Thyroid gland (tissue), 4 donors: ENCODE data around the gene TUBAL3. TPM values are rescaled to one million over a fixed set of nuclear protein-coding genes. Genes with fewer than 3 reads are reported as not detected.
"Not testable (repeated sequence)": the region's sequence is repeated elsewhere in the genome, so short reads cannot be mapped to it uniquely, and the experiment has no call there.

Source experiments
- DNase-seq, 2 donors: peaks; one replicate each; pipeline ENCODE4 v3.0.0-alpha.2; 2019
- H3K27ac ChIP-seq, 3 donors: fragments of 200-600 bp; sonication (generic); 1 replicate in 2 of 3; 2 replicates in 1 of 3; pipeline ENCODE4 v1.5.1; 2016 to 2019; ENCODE audit warnings: mild to moderate bottlenecking in 1 of 3, moderate library complexity in 1 of 3
- H3K27me3 ChIP-seq: fragments of 200-600 bp; sonication (generic); one replicate; pipeline ENCODE4 v1.5.1; 2019
- H3K36me3 ChIP-seq, 2 donors: fragments of 200-600 bp; sonication (generic); one replicate each; pipeline ENCODE4 v1.5.1; 2016 to 2019
- H3K4me1 ChIP-seq, 2 donors: fragments of 200-600 bp; sonication (generic); one replicate each; pipeline ENCODE4 v1.5.1; 2017 to 2019
- H3K4me3 ChIP-seq, 3 donors: fragments of 200-600 bp; sonication (generic); replicated peaks in 1 of 3; 1 replicate in 2 of 3; 2 replicates in 1 of 3; pipeline ENCODE4 v1.5.1; 2016; ENCODE audit warnings: mild to moderate bottlenecking in 1 of 3
- H3K9me3 ChIP-seq: fragments of 200-600 bp; sonication (generic); one replicate; pipeline ENCODE4 v1.5.1; 2017
- POLR2A ChIP-seq, 2 donors: fragments of 450-650 bp; IDR thresholded peaks; one replicate each; pipeline ENCODE4 v1.6.1; 2017; ENCODE audit warnings: antibody characterized with exemption in 2 of 2, mild to moderate bottlenecking in 2 of 2, moderate library complexity in 1 of 2
- WGBS, 2 donors: methylation state at CpG; one replicate each; pipeline ENCODE4 v1.1.5; 2017; 5-methylcytosine and 5-hydroxymethylcytosine counted together
- intact Hi-C: fragments of 100-400 bp; cut with DNase I; formaldehyde crosslinking; loops from one replicate; pipeline ENCODE4 v1.15.1; 2023
- total RNA-seq, 4 donors: library from RNA; depleted of rRNA; stranded (reverse); fragments of >200 nt; gene quantifications; one replicate each; pipeline ENCODE4 v1.2.3, GENCODE V29; 2016
- TF ChIP-seq, protein P1 (sequence below), 6 experiments: fragments of 200-600 bp in 3 of 6; fragments of 450-650 bp in 3 of 6; sonication (generic) in 3 of 6; IDR thresholded peaks; one replicate each; pipeline ENCODE4 v1.5.1; 2016 to 2019; ENCODE audit warnings: antibody characterized with exemption in 6 of 6, mild to moderate bottlenecking in 2 of 6, inconsistent platforms in 1 of 6, moderate library complexity in 1 of 6

TUBAL3 gene
- total RNA-seq, 4 donors from 2014 or later: 0.33 to 1.1 TPM; not detected in 2

DNA sequence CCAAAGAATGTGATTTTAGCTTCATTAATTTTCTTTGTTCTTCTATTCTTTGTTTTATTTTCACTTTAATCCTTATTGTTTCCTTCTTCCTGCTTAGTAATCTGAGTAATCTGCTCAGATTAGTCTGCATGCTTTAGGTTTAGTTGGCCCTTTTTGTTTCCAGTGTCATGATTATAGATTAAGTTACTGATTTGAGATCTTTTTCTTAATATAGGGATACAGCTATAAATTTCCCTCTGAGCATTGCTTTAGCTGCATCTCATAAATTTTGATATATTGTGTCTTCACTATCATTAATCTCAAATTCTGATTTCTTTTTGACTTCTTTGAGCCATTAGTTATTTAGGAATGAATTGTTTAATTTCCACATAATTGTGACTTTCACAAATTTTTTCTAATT lies 14.0 kb upstream of the TUBAL3 start:
- TF ChIP-seq, protein P1, sequence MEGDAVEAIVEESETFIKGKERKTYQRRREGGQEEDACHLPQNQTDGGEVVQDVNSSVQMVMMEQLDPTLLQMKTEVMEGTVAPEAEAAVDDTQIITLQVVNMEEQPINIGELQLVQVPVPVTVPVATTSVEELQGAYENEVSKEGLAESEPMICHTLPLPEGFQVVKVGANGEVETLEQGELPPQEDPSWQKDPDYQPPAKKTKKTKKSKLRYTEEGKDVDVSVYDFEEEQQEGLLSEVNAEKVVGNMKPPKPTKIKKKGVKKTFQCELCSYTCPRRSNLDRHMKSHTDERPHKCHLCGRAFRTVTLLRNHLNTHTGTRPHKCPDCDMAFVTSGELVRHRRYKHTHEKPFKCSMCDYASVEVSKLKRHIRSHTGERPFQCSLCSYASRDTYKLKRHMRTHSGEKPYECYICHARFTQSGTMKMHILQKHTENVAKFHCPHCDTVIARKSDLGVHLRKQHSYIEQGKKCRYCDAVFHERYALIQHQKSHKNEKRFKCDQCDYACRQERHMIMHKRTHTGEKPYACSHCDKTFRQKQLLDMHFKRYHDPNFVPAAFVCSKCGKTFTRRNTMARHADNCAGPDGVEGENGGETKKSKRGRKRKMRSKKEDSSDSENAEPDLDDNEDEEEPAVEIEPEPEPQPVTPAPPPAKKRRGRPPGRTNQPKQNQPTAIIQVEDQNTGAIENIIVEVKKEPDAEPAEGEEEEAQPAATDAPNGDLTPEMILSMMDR (IDR thresholded peaks at IDR 0.05): no peak
- TF ChIP-seq POLR2A (IDR thresholded peaks at IDR 0.05): no peak
- H3K9me3 ChIP-seq: no peaks in the 10 kb centered on the region
- no peaks in the 10 kb centered on the region for H3K4me1 ChIP-seq
- H3K27me3 ChIP-seq: no peaks in the 10 kb centered on the region
- DNase-seq: no peak
- no peaks in the 10 kb centered on the region for H3K36me3 ChIP-seq
- H3K27ac ChIP-seq: no peak overlapping the region
- H3K4me3 ChIP-seq: no peak overlapping the region
- intact Hi-C loops: no loop called here

DNA sequence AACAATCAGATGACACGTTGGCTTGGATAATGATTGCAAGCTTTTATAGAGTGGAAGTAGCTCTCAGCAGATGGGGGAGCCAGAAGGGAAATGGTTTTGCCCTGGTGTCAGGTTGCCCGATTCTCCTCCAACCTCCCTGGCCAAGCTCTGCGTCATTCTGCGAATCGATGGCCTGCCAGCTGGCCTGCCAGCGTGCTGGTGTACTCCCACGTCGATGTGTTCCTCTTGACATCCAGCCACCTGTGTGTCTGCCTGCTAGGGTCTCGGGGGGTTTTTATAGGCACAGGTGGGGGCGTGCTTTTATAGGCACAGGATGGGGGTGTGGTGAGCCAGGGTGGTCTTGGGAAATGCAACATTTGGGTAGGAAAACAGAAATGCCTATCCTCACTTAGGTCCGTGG lies 12.4 kb upstream of the TUBAL3 start:
- H3K27me3 ChIP-seq: no peaks in the 10 kb centered on the region
- H3K36me3 ChIP-seq: no peaks in the 10 kb centered on the region
- no peaks in the 10 kb centered on the region for H3K9me3 ChIP-seq
- WGBS, 2 donors: 90 to 96% methylated on average over 10 to 11 of the region's 11 CpGs
- no peak overlapping the region for H3K27ac ChIP-seq
- DNase-seq: no peak
- no peak overlapping the region for H3K4me3 ChIP-seq
- peaks cover 0 to 4% of the 10 kb centered on the region in 2 donors for H3K4me1 ChIP-seq
- intact Hi-C loops: no loop called here
- no peak for TF ChIP-seq POLR2A (IDR thresholded peaks at IDR 0.05)
- TF ChIP-seq, protein P1 (IDR thresholded peaks at IDR 0.05): no peak

DNA sequence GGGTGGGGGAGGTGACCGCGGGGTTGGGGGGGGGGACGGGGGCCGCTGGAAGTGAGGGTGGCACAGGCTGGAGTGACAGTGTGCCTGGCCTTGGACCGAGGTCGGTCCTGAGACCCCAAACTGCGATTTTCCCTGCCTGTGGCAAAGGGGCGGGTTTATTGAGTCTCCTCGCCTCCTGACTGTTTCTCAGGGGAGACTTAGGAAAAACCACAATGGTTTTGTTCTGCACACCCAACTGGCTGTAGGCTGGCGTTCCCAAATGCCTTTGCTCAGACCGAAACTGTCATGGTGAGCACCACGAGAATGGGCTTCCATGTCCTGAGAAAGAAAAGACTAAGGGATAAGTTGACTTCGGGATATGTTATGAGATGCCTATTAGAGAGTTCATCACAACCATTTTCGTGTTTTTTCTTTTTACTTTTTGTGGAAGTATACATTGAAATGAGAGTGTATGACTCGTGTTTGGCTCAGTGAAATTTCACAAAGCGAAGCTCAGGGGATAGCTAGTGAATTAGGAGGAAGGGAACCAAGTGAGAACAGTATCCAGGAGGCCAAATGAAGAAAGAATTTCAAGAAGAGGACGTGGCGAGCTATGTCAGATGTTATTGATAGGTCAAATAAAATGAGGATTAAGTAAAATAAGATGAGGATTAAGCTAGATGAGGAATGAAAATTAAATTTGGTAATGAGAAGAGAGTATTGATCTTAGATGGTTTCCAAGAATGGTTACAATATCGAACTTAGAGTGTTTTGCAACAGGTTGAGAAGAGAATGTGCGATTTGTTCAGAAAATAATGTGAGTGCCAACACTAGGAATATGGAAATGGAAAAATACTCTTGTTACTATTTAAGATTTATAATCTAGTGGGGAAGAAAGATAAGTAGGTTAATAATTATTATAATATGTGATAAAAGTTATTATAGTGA lies 8.6 kb upstream of the TUBAL3 start:
- no peak overlapping the region for H3K27ac ChIP-seq
- peak overlapping the region in 2 of 3 donors; percentile 18 to 85 for H3K4me3 ChIP-seq
- TF ChIP-seq, protein P1 (IDR thresholded peaks at IDR 0.05): no peak
- TF ChIP-seq POLR2A (IDR thresholded peaks at IDR 0.05): no peak
- H3K27me3 ChIP-seq: no peaks in the 10 kb centered on the region
- 19 to 31% methylated on average over 17 to 20 of the region's 20 CpGs for WGBS, 2 donors
- intact Hi-C loops: no loop called here
- peak in 1 of 2 donors; percentile 6 for DNase-seq
- no peaks in the 10 kb centered on the region for H3K36me3 ChIP-seq
- H3K4me1 ChIP-seq: peaks cover 0 to 4% of the 10 kb centered on the region in 2 donors
- no peaks in the 10 kb centered on the region for H3K9me3 ChIP-seq

DNA sequence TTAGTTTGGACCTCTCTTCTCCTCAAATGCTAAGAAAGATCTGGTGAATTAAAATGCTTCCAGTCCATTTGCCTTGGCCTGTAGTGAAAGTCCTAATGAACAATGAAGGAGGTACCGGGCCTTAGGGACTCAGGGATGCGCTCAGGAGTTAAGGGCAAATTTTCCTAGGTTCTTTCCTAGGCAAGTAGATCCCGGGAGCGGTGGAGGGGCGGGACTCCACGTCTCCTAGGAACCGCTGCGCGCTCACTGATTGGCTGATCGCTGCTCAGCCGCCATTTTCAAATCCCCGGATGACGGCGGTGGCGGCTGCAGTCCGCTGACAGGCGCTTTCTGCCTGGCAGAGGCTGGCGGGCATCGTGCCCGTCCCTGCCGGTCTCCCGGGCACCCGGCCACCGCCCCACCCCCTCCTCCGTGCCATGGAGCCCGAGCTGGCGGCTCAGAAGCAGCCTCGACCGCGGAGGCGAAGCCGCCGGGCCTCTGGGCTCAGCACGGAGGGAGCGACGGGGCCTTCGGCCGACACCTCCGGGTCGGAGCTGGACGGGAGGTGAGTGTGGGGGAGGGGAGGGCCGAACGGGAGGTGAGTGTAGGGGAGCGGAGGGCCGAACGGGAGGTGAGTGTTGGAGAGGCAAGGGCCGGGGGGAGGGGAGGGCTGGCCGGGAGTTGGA lies 7.8 kb upstream of the TUBAL3 start, which contains the start of gene NET1:
TSS of gene NET1 (plus strand) at position 281 of the 665 bp plus-strand sequence. CDS start at position 417, 136 bp downstream.
- TF ChIP-seq, protein P1 (IDR thresholded peaks at IDR 0.05): no peak
- peak in 1 of 2 donors; percentile 61 for TF ChIP-seq POLR2A (IDR thresholded peaks at IDR 0.05)
- Histone ChIP-seq H3K4me3 (peak within 1 kb of the TSS; percentile 33 to 85 (median 83)), H3K4me1 (peaks cover 0 to 4% of the 10 kb centered on the region in 2 donors), H3K27me3 (no peaks in the 10 kb centered on the region), H3K9me3 (no peaks in the 10 kb centered on the region), H3K36me3 (no peaks in the 10 kb centered on the region), H3K27ac (peak within 1 kb of the TSS; percentile 65 to 78 (median 70))
- DNase-seq: peak; percentile 92 to 93
- WGBS, 2 donors: 0 to 1% methylated on average over 6 to 46 of the region's 48 CpGs
- intact Hi-C loops: no loop called here

DNA sequence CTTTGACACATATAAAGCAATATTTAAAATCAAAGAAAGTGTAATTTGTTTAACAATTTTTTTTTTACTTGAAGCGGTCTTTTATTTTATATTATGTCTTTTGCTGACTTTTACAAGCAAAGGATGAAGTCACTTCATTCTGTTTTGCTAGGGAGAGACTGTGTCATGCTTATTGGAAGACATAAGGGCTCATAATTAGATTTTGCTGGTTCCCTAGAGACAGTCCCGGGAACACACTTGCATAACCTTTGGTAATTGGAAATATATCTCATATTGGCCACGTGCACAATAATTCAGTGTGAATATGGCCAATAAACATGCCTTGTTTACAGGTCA lies 7.3 kb upstream of the TUBAL3 start:
- Histone ChIP-seq H3K36me3 (no peaks in the 10 kb centered on the region), H3K4me3 (peak overlapping the region in 1 of 3 donors; percentile 85), H3K9me3 (no peaks in the 10 kb centered on the region), H3K27me3 (no peaks in the 10 kb centered on the region), H3K27ac (no peak overlapping the region), H3K4me1 (peaks cover 0 to 4% of the 10 kb centered on the region in 2 donors)
- TF ChIP-seq, protein P1 (IDR thresholded peaks at IDR 0.05): no peak
- TF ChIP-seq POLR2A (IDR thresholded peaks at IDR 0.05): no peak
- intact Hi-C loops: no loop called here
- WGBS, 2 donors: 48 to 49% methylated on average over 3 of the region's 3 CpGs
- no peak for DNase-seq

DNA sequence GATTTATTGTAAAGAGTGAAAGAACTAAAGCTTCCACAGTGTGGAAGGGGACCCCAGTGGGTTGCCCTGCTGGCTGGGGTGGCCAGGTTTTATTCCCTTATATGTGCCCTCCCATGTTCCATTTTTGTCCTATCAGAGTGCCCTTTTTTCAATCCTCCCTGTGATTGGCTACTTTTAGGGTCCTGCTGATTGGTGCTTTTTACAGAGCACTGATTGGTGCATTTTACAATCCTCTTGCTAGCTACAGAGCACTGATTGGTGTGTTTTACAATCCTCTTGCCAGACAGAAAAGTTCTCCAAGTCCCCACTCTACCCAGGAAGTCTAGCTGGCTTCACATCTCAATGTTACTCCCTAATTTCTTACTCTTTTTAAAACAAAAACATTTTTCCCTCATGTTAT lies 6.2 kb upstream of the TUBAL3 start:
- DNase-seq, H3K27ac ChIP-seq, intact Hi-C loops, H3K4me3 ChIP-seq, H3K9me3 ChIP-seq, H3K36me3 ChIP-seq, H3K4me1 ChIP-seq, H3K27me3 ChIP-seq: not testable (repeated sequence)
